GM12878 (cell line): Measurements from ENCODE around the gene ILRUN. TPM values are rescaled to one million over a fixed set of nuclear protein-coding genes. Genes with fewer than 3 reads are reported as not detected.

Source experiments
- ATAC-seq: fragments of 200-7000 bp; cut with Tn5 transposase; 3 replicates; pipeline ENCODE4 v1.9.1; 2020; ENCODE audit warnings: mild to moderate bottlenecking, moderate library complexity
- BruUV-seq: library from RNA; stranded (reverse); fragments of 400-500 nt; replicated peaks from 2 replicates; lab custom pipeline; 2021; lab: Mats Ljungman, UMichigan
- CTCF ChIA-PET: fragments of 300-600 bp; sonication (Branson Sonifier 250); formaldehyde crosslinking; extraction: SDS; loops from one replicate; lab custom pipeline; 2021; ENCODE audit warnings: inconsistent platforms; lab: Yijun Ruan, JAX
- POLR2A ChIA-PET: fragments of 350-600 bp; formaldehyde crosslinking; extraction: SDS; loops from one replicate; lab custom pipeline; 2021; ENCODE audit warnings: inconsistent platforms; lab: Charles Lee
- RAD21 ChIA-PET: fragments of 300-600 bp; sonication (Branson Sonifier 250); formaldehyde crosslinking; loops from one replicate; lab custom pipeline; 2023; ENCODE audit warnings: antibody characterized with exemption; ENCODE audit not compliant: unreplicated experiment; lab: Charles Lee
- SMC1A ChIA-PET: fragments of 300-600 bp; sonication (Branson Sonifier 250); formaldehyde crosslinking; loops from one replicate; lab custom pipeline; 2023; ENCODE audit not compliant: unreplicated experiment, uncharacterized antibody; lab: Charles Lee
- DNase-seq: peaks from one replicate; pipeline ENCODE4 v3.0.0-alpha.2; 2011; ENCODE audit warnings: low read depth, low spot score
- FAIRE-seq: peaks from 3 replicates; lab custom pipeline; 2011; peaks lifted over from hg19 to GRCh38; lab: Jason Lieb, UNC
- H2AFZ ChIP-seq: 2 replicates; pipeline ENCODE4 v1.6.0; 2011; ENCODE audit warnings: low read depth, low read length, control low read depth; ENCODE audit not compliant: control insufficient read depth
- H3K27ac ChIP-seq: 2 replicates; pipeline ENCODE4 v1.5.1; 2011; ENCODE audit warnings: control low read depth; ENCODE audit not compliant: control insufficient read depth, insufficient read depth
- H3K27me3 ChIP-seq, 2 experiments: replicated peaks in 1 of 2; 2 replicates each; pipeline versions ENCODE4 v1.6.0 to v1.6.1; 2011; ENCODE audit warnings: low read length in 1 of 2; ENCODE audit not compliant: control insufficient read depth in 2 of 2, insufficient read depth in 2 of 2
- H3K36me3 ChIP-seq, 2 experiments: 2 replicates each; pipeline ENCODE4 v1.5.1; 2011; ENCODE audit warnings: low read length in 1 of 2; ENCODE audit not compliant: control insufficient read depth in 2 of 2, insufficient read depth in 2 of 2
- H3K4me1 ChIP-seq: 2 replicates; pipeline ENCODE4 v1.6.1; 2011; ENCODE audit warnings: mild to moderate bottlenecking, low read length, moderate library complexity, mixed read lengths; ENCODE audit not compliant: control insufficient read depth, insufficient read depth
- H3K4me2 ChIP-seq: 2 replicates; pipeline ENCODE4 v1.6.0; 2011; ENCODE audit warnings: control low read depth; ENCODE audit not compliant: control insufficient read depth, insufficient read depth
- H3K4me3 ChIP-seq: fragments of 200-600 bp; sonication (generic); 2 replicates; pipeline ENCODE4 v1.5.1; 2016
- H3K79me2 ChIP-seq: 2 replicates; pipeline ENCODE4 v1.6.0; 2011; ENCODE audit warnings: low read length; ENCODE audit not compliant: control insufficient read depth, insufficient read depth
- H3K9ac ChIP-seq: 2 replicates; pipeline ENCODE4 v1.8.0; 2011; ENCODE audit warnings: low read length, control low read depth, mixed read lengths; ENCODE audit not compliant: control insufficient read depth, insufficient read depth
- H3K9me3 ChIP-seq: replicated peaks from 3 replicates; pipeline ENCODE4 v1.5.1; 2011; ENCODE audit warnings: mild to moderate bottlenecking, low read length; ENCODE audit not compliant: control insufficient read depth, insufficient read depth
- H4K20me1 ChIP-seq: 2 replicates; pipeline ENCODE4 v1.6.0; 2011; ENCODE audit not compliant: control insufficient read depth, insufficient read depth
- CREM ChIP-seq: IDR thresholded peaks from 2 replicates; pipeline ENCODE4 v1.6.1; 2014; ENCODE audit warnings: antibody characterized with exemption, low read depth
- EED ChIP-seq: sonication (generic); IDR thresholded peaks from 2 replicates; pipeline ENCODE4 v1.6.1; 2016; ENCODE audit warnings: antibody characterized with exemption, low read depth
- HDGF ChIP-seq: fragments of 450-650 bp; IDR thresholded peaks from 2 replicates; pipeline ENCODE4 v1.6.1; 2016; ENCODE audit warnings: antibody characterized with exemption
- IKZF1 ChIP-seq: fragments of 450-650 bp; conservative IDR thresholded peaks from 2 replicates; pipeline ENCODE4 v1.6.1; 2017; ENCODE audit warnings: antibody characterized with exemption, mild to moderate bottlenecking
- IKZF2 ChIP-seq, 2 experiments: fragments of 450-650 bp; IDR thresholded peaks; 2 replicates each; pipeline ENCODE4 v1.6.1; 2017; ENCODE audit warnings: mild to moderate bottlenecking in 2 of 2, moderate library complexity in 2 of 2
- IRF5 ChIP-seq: fragments of 450-650 bp; IDR thresholded peaks from 2 replicates; pipeline ENCODE4 v1.6.1; 2017; ENCODE audit warnings: borderline replicate concordance
- NBN ChIP-seq: fragments of 450-650 bp; IDR thresholded peaks from 2 replicates; pipeline ENCODE4 v1.6.1; 2016
- RAD21 ChIP-seq: IDR thresholded peaks from 2 replicates; pipeline ENCODE4 v1.6.1; 2011; ENCODE audit warnings: mild to moderate bottlenecking, low read depth, low read length, moderate library complexity; ENCODE audit not compliant: insufficient read depth
- WRNIP1 ChIP-seq: IDR thresholded peaks from 2 replicates; pipeline ENCODE4 v1.6.1; 2011; ENCODE audit warnings: low read depth, low read length, improper control_type of control experiment, borderline replicate concordance
- WGBS: methylation state at CpG from one replicate; pipeline ENCODE4 v1.1.6; 2016; ENCODE audit warnings: low lambda C conversion rate; ENCODE audit not compliant: insufficient replicate concordance, insufficient coverage; ENCODE audit errors: missing lambda C conversion rate; 5-methylcytosine and 5-hydroxymethylcytosine counted together
- in situ Hi-C: fragments of 300-500 bp; cut with MboI; formaldehyde crosslinking; loops from 9 replicates; pipeline ENCODE4 v1.14.3; 2018; ENCODE audit warnings: mixed read lengths
- intact Hi-C: fragments of 100-400 bp; cut with micrococcal nuclease; formaldehyde crosslinking; loops from one replicate; pipeline ENCODE4 v1.14.2; 2022; ENCODE audit not compliant: unreplicated experiment
- polyA plus RNA-seq, 11 experiments: library from polyadenylated mRNA; depleted of rRNA in 4 of 11; unstranded in 6 of 11; stranded (reverse) in 5 of 11; fragments of >200 nt; fragmentation: Nextera tagmentation in 4 of 11; fragmentation: Illumina TruSeq in 1 of 11; extraction: Ambion mirVana in 4 of 11; extraction: Trizol in 1 of 11; gene quantifications; 1 replicate in 1 of 11; 2 replicates in 10 of 11; pipeline versions ENCODE4 v1.2.1 to v1.2.3, GENCODE V29; 2011 to 2016; ENCODE audit warnings: inconsistent platforms in 2 of 11, missing spikeins in 2 of 11, low read depth in 1 of 11
- total RNA-seq, 4 experiments: library from RNA; depleted of rRNA in 3 of 4; stranded (reverse); fragments of >200 nt in 3 of 4; fragmentation: Illumina TruSeq in 1 of 4; extraction: Trizol in 1 of 4; gene quantifications; 2 replicates each; pipeline versions ENCODE4 v1.2.1 to v1.2.3, GENCODE V29; 2013 to 2021
- TF ChIP-seq, protein P1 (sequence below): fragments of 450-650 bp; IDR thresholded peaks from 2 replicates; pipeline ENCODE4 v1.6.1; 2018; ENCODE audit warnings: borderline replicate concordance, mild to moderate bottlenecking; ENCODE audit not compliant: partially characterized antibody

Gene ILRUN
- total and polyA plus RNA-seq, 10 of the 15 experiments (the other 5 are each of a cell fraction or from before 2014, with no cell fraction given) = 21.0 to 114 (median 48.9) TPM

DNA sequence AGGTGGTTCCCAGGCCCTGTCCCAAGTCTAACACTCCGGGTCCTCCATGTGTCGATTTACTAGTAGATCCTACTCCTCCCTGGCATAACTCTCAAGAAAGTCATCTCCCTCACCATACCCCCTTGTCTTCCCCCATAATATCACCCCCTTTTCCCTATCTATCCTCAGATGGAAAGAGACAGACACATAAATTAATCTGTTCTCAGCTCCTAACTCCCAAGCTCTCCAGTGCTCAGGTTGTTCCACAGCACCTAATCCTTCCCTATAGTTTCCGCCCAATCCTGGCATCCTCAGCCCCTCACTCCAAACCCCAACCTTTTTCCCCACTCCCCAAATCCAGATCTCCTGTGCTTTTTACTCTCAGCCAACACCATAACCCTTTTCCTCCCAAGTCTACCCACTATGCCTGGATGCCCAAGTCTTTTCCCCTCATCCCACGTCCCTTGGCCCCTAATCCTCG is 808 bp downstream of the ILRUN start:
- no peak for ATAC-seq
- in situ Hi-C loops = no loop called here

More for the DNA sequence above, 808 bp downstream of the ILRUN start:
- Histone ChIP-seq H3K4me1 (no peaks in the 10 kb centered on the region; the same call in 1 of the 2 replicates), H3K36me3 (peaks cover 0 to 9% of the 10 kb centered on the region in 2 experiments; a peak in 2 of 4 replicates), H3K9ac (peak overlapping the region; percentile 88), H2AFZ (no peak overlapping the region), H3K9me3 (no peaks in the 10 kb centered on the region), H3K4me2 (peak overlapping the region; percentile 77), H3K4me3 (peak overlapping the region; percentile 94), H4K20me1 (no peaks in the 10 kb centered on the region), H3K27ac (peak overlapping the region; percentile 88), H3K79me2 (peaks cover 62% of the 10 kb centered on the region), H3K27me3 (no peaks in the 10 kb centered on the region)
- TF ChIP-seq, protein P1, sequence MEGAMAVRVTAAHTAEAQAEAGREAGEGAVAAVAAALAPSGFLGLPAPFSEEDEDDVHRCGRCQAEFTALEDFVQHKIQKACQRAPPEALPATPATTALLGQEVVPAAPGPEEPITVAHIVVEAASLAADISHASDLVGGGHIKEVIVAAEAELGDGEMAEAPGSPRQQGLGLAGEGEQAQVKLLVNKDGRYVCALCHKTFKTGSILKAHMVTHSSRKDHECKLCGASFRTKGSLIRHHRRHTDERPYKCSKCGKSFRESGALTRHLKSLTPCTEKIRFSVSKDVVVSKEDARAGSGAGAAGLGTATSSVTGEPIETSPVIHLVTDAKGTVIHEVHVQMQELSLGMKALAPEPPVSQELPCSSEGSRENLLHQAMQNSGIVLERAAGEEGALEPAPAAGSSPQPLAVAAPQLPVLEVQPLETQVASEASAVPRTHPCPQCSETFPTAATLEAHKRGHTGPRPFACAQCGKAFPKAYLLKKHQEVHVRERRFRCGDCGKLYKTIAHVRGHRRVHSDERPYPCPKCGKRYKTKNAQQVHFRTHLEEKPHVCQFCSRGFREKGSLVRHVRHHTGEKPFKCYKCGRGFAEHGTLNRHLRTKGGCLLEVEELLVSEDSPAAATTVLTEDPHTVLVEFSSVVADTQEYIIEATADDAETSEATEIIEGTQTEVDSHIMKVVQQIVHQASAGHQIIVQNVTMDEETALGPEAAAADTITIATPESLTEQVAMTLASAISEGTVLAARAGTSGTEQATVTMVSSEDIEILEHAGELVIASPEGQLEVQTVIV = peak; percentile 10
- TF ChIP-seq WRNIP1 (0 out of 2 replicates have a peak, but pooled peaks have one; percentile 9), IRF5 (0 out of 2 replicates have a peak, but pooled peaks have one; percentile 14), RAD21 (no peak), HDGF (0 out of 2 replicates have a peak, but pooled peaks have one; percentile 75), CREM (no peak), IKZF1 (0 out of 2 replicates have a peak, but pooled peaks have one; percentile 33), EED (no peak), NBN (0 out of 2 replicates have a peak, but pooled peaks have one; percentile 38), IKZF2 (IDR thresholded peaks at IDR 0.05) (peak in 1 of 2 experiments; percentile 38; a peak in 1 of 4 replicates)
- intact Hi-C loops = loop anchor here (5.0 kb wide), 4 partner anchors 58 to 192 kb away; partner anchors contain the start of genes ANKS1A, SNRPC and TAF11
- POLR2A ChIA-PET = interaction anchor here (0.6 to 4.1 kb wide), 19 partner anchors 12 to 137 kb away, joined by 3 to 47 read pairs (median 4); partner anchors contain the start of genes BLTP3A and SNRPC
- BruUV-seq = no TSS peak
- WGBS = 9% methylated on average over 4 of the region's 5 CpGs
- CTCF ChIA-PET = interaction anchor here (1.3 to 2.2 kb wide), 3 partner anchors 14 to 57 kb away, joined by 5 to 10 read pairs (median 8); no protein-coding TSS in a partner anchor
- SMC1A ChIA-PET = interaction anchor here (0.7 to 7.9 kb wide), 12 partner anchors 12 to 99 kb away, joined by 3 to 100 read pairs (median 5); partner anchors contain the start of gene SNRPC
- RAD21 ChIA-PET = interaction anchor here (0.5 to 6.0 kb wide), 12 partner anchors 14 to 1221 kb away, joined by 3 to 60 read pairs (median 3); no protein-coding TSS in a partner anchor
- no peak for FAIRE-seq
- no peak for DNase-seq
